Measurements from ENCODE around the gene GAN.

DNA sequence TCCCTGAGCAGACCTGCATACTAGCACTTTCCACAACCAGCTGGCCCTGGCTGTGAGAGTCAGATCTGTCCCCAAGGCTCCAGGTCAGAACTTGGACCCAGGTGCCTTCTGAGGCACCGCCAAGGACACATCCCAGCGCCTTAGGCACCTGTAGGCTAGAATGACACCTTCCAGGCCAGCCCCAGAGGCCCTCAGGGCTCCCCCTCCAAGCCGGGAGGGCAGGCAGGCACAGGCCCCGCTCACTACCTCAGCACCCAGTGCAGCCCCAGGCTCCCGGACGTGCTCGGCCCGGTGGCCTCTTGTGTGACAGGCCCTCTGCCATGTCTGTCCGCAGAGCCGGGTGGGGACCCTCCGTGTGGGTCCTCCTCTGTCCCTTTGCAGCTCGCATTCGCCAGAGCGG, 73.6 kb downstream of the GAN start:
- TF ChIP-seq, protein P1, sequence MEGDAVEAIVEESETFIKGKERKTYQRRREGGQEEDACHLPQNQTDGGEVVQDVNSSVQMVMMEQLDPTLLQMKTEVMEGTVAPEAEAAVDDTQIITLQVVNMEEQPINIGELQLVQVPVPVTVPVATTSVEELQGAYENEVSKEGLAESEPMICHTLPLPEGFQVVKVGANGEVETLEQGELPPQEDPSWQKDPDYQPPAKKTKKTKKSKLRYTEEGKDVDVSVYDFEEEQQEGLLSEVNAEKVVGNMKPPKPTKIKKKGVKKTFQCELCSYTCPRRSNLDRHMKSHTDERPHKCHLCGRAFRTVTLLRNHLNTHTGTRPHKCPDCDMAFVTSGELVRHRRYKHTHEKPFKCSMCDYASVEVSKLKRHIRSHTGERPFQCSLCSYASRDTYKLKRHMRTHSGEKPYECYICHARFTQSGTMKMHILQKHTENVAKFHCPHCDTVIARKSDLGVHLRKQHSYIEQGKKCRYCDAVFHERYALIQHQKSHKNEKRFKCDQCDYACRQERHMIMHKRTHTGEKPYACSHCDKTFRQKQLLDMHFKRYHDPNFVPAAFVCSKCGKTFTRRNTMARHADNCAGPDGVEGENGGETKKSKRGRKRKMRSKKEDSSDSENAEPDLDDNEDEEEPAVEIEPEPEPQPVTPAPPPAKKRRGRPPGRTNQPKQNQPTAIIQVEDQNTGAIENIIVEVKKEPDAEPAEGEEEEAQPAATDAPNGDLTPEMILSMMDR (conservative IDR thresholded peaks at IDR 0.05) = no peak
- TF ChIP-seq ZFX (IDR thresholded peaks at IDR 0.05) = no peak
